ENCODE results near the gene TBX21. TPM values are rescaled to one million over a fixed set of nuclear protein-coding genes. Genes with fewer than 3 reads are reported as not detected.

Gene TBX21
- polyA plus RNA-seq, 1 donor: 0.08 TPM

- no peak for DNase-seq
Observed at GRCh38 chr17:47697906-47698711, 34.9 kb upstream of the TBX21 start.

GRCh38 chr17:47698749-47699535 lies 34.1 kb upstream of the TBX21 start:
- DNase-seq: no peak

- no peak for DNase-seq
Observed at GRCh38 chr17:47699536-47699840, 33.5 kb upstream of the TBX21 start.

GRCh38 chr17:47700471-47701449 lies 32.3 kb upstream of the TBX21 start:
- no peak for DNase-seq

GRCh38 chr17:47701608-47702007 lies 31.4 kb upstream of the TBX21 start:
- DNase-seq: no peak

GRCh38 chr17:47702391-47702995 lies 30.5 kb upstream of the TBX21 start:
- no peak for DNase-seq

- no peak for DNase-seq
Observed at GRCh38 chr17:47703191-47703591, 29.8 kb upstream of the TBX21 start.

GRCh38 chr17:47703671-47704070 lies 29.4 kb upstream of the TBX21 start:
- DNase-seq: no peak

- DNase-seq: no peak
Observed at GRCh38 chr17:47704116-47704515, 28.9 kb upstream of the TBX21 start.

- DNase-seq: no peak
Observed at GRCh38 chr17:47704736-47705135, 28.3 kb upstream of the TBX21 start.

- no peak for DNase-seq
Observed at GRCh38 chr17:47705536-47706530, 27.2 kb upstream of the TBX21 start.

- no peak for DNase-seq
Observed at GRCh38 chr17:47707056-47707804, 25.8 kb upstream of the TBX21 start.

GRCh38 chr17:47707884-47708283 lies 25.2 kb upstream of the TBX21 start:
- no peak for DNase-seq

- DNase-seq: no peak
Observed at GRCh38 chr17:47708312-47708863, 24.6 kb upstream of the TBX21 start.

- no peak for DNase-seq
Observed at GRCh38 chr17:47708864-47709541, 24.0 kb upstream of the TBX21 start.

- DNase-seq: no peak
Observed at GRCh38 chr17:47709594-47709993, 23.4 kb upstream of the TBX21 start.

GRCh38 chr17:47711366-47712099 lies 21.5 kb upstream of the TBX21 start:
- DNase-seq: no peak

GRCh38 chr17:47712330-47713023 lies 20.6 kb upstream of the TBX21 start:
- no peak for DNase-seq

Measured in left kidney (tissue), 2 donors.